ENCODE results near the gene ZBTB12.

Gene ZBTB12

DNA sequence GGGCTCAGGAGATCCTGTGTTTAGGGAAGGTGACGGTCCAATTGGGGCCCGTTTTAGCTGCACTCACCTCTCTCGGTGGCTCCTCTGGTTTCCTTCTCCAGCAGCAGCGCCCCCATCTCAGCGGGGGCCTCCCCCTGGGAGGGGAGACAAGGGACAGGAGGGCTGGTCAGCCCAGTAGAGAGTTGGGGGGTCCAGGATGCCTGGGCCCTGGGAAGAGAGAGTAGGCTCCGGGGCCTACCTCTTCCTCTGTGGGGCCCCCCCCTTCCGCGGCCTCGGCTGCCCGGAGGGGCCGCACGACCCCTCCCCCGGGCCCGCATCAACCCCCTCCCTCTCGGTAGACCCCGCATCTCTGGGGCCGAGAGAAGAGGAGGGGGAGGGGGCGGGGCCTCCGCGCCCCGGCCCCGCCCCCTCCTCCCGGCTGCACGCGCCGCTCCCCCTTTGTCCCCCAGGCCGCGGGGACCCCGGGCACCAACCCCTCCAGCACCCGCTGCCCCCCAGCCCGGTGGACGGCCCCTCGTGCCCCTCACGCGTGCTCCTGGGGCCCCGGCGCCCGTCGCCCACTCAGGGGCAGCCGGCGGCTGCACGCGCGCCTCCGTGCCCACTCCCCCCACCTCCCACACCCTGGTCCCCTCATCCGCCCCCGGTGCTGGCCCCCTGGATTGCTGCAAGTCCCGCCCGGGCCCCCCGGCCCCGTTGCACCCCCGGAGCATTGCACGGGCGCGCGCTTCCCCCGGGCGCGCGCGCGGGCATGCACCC lies 4.9 kb downstream of the ZBTB12 start:
- ATAC-seq: no peak
- peak; percentile 32 for DNase-seq

GRCh38 chr6:31896493-31896855 lies 5.4 kb downstream of the ZBTB12 start:
- DNase-seq (no peak), ATAC-seq (no peak)

GRCh38 chr6:31892821-31893220 lies 9.1 kb downstream of the ZBTB12 start:
- DNase-seq (no peak), ATAC-seq (no peak)

DNA sequence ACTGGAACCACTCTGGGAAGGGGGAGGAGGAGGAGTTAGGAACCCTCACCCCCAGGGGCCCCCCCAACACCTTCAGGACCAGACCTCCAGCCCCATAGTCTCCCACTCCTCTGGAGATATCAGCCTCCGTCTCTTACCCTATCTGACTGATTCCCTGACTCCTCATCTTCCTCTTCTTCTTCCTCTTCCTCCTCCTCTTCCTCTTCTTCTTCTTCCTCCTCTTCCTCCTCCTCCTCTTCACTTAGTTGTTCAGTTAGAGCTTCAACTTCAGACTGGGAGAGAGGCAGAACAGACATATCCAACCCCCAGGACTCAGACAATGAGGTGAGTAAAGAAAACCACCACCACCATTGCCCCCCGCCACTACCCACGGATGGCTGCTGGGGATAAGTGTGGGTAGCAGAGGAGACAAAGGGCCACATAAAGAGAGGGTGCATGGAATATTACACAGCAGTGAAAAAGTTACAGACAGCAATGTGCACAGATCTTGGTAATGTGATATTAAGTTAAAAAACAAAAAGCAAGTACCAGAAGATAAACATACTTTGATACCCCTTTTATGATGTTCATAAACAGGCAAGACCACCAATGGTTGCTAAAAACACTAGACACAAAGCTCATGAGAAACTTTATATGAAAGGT lies 12.4 kb downstream of the ZBTB12 start:
- ATAC-seq (no peak), DNase-seq (no peak)

DNA sequence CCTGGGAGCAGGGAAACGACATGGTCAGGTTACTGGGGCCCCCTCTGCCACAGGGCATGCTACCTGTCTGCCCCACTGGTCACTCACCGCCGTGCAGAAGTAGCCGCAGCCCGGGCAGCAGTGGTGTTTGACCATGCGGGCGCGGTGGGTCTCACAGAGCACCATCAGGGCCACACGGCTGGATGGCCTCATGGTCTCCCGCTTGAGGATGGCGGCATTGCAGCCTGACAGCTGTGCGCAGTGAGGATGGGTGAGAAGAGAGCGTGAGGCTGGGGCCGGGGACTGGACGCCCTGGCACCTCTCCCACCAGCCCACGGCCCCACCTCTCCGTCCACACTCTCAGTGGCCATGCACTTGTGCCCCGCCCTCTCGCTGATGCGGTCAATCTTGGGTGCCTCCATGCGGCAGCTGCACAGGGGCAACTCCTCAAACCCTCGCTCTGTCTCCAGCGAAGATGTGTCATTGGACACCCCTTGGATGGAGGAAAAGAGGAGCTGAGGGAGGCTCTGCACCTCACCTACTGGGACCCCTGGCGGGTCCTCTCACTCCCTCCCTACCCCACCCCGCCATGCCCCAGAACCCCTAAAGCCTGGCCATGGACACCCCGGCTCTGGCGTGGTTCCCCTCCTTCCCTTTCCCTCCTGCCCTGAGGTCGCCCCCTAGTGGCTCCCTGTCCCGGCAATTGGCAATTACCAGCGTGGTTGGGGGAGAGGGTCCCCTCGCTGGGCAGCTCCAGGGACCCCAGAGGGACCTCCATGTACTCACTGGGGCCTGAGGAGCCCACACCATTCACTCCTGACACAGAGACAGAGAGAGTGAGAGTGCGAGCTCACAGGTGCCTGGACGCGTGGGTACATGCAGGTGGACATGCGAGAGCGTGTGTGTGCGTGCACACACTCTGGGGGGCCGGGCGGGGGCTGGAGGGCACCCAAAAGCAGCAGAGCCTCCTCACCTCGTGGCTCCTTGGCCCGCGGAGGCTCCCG lies 13.3 kb downstream of the ZBTB12 start:
- peak; percentile 78 for DNase-seq
- no peak for ATAC-seq

DNA sequence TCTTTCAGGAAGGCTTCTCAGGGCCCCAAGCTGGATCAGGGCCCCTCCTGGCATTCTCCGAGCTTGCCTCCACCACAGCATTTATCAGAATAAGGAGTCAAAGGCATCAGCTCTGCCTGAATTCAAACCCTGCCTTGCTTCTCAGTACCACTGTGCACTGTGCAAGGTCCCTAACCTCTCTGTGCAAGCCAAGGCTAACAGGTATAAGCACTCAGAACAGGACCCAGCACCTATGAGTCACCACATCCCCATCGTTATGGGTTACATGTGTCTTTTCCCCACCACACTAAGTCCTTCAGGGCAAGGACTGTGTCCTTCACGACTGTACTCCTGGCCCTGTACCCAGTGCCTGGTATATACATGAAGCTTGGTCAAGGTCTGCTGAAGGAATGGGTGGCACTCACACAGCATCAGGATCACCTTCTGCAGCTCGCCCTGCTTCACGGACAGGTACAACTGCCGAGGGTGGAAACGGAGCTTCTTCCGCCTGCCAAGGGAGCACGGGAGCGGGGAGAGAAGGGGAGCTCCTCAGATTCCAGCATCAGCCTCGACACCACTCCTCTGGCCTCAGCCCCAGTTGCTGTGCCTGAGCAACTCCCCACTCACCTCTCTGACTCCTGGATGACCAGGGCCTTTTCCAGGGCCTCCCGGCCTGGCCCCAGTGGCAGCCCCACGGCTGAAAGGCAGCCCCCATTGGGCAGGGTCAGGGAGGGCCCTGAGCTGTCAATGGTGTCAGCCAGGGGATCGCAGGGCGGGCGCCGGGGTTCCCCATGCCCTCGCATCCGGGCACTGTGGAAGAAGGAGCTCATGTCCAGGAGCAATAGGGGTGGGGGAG lies 14.5 kb downstream of the ZBTB12 start:
- DNase-seq: no peak
- ATAC-seq: no peak

GRCh38 chr6:31886541-31886991 lies 15.3 kb downstream of the ZBTB12 start:
- DNase-seq (no peak), ATAC-seq (no peak)

DNA sequence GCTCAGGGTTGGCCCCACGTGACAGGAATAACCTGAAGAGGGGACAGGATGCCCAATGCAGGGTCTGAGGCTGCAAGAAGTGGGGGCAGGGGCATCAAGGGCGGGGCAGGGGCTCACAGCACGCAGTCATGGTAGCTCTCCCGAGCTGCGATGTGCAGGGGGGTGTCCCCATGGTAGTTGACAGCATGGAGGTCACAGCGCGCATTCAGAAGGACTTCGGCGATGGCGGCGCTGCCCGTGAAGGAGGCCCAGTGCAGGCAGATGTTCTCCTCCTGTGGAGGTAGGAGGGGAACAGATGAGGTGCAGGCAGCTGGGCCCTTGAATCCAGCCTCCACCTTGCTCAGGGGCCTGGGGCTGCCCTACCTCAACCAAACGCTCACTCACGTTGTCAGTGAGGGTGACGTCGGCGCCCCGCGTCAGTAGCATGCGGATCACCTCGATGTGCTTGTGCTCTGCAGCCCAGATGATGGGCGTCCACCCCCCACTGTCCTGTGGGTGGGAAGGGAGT lies 17.3 kb downstream of the ZBTB12 start:
- no peak for DNase-seq
- no peak for ATAC-seq

DNA sequence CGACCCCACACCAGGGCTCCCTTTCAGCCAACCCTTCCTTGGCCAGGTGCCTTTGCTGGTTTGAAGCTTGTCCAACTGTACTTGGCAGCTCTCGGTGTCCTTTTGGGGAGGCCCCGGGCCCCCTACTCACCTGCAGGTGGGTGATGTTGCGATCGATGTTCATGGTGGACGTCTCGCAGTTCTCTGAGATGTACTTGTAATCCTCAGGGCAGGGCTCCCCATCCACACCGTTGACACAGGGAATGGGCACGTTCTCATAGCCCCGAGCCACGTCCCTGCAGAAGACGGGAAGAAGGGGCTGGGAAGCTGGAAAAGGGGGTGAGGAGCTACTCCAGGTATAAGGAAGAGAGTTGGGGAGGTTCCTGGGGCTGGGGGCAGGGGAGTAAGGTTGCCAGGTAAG lies 18.2 kb downstream of the ZBTB12 start:
- ATAC-seq: no peak
- no peak for DNase-seq

- no peak for ATAC-seq
- DNase-seq: no peak
These were observed 19.5 kb downstream of the ZBTB12 start for GRCh38 chr6:31882344-31882743.

GRCh38 chr6:31881136-31881859 lies 20.6 kb downstream of the ZBTB12 start:
- no peak for DNase-seq
- no peak for ATAC-seq

GRCh38 chr6:31880616-31881015 lies 21.3 kb downstream of the ZBTB12 start:
- no peak for DNase-seq
- no peak for ATAC-seq

DNA sequence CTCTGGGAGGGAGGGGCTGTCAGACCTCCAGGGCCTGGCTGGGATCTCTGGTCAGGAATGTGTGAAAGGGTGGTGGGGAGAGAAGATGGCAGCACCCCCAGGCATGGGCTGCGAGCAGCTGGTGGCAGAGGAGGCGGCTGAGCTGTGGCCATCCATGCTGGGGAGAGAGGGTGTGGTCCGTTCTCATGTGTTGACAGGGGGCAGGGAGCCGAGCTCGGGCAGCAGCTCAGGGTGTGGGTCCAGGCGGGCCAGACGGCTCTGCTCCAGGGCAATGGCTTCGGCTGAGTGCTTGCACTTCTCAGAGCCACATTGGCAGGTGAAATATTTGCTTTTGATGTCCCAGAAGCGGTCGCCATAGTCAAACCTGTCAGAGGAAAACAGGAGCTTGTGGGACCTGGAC lies 22.0 kb downstream of the ZBTB12 start:
- no peak for ATAC-seq
- no peak for DNase-seq

DNA sequence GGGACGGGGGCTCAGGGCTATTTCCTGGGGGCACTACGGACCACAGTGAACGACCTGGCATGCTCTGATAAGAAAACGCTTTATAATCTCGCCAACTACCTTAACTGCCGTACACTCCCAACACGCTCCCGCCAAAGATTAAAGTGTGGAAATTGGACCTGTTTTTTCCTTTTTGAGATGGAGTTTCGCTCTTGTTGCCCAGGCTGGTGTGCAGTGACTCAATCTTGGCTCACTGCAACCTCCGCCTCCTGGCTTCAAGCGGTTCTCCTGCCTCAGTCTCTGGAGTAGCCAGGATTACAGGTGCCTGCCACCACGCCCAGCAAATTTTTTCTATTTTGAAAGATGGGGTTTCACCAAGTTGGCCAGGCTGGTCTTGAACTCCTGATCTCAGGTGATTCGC lies 22.7 kb downstream of the ZBTB12 start:
- no peak for DNase-seq
- ATAC-seq: no peak

DNA sequence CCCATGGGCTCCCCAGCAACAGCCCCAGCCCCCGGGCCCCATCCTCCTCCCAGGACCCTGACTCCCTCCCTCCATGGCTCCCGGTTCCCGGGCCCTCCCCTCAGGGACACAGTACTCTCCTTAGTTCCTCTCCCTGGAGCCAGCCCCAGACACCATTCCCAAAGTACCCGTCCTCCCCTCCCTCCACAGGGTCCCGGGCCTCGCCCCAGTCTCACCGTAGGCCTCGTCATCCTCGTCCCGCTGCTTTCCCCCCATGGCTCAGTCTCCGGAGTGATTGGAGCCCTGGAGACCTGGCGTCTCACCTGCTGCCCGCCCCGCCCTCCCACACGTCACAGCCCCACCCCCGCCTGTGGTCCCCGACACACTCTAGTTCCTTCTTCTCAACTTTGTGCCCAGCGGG lies 23.2 kb downstream of the ZBTB12 start, which contains the start of gene SLC44A4:
SLC44A4 (minus strand) TSS at position 272 of the 400 bp plus-strand sequence; CDS start at position 255, 17 bp downstream.
- ATAC-seq: no peak
- no peak for DNase-seq

GRCh38 chr6:31878222-31878621 lies 23.7 kb downstream of the ZBTB12 start:
- ATAC-seq (no peak), DNase-seq (no peak)

DNA sequence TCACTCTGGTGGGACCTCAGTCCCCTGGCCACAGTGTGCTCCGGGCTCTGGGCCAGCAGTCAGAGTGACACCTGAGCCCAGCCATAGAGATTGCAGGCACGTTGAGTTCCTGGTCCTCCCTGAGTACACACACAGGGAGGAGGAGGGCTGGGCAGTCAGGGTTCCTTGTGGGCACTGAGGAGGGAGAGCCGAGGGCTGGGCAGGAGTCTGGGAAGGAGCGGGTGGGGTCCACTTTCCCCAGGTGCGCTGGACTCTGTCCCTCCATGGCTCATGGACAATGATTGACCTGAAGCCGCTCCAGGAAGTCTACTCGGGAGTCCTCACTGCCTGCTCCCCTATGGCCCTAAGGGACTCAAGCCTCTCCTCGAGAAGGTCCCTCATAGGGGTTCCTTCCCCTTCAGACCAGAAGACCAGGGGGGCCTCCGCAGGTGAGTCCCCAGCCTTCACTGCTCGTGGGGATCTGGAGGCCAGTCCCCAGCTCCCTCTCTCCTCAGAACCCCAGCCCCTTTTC lies 24.2 kb downstream of the ZBTB12 start:
- DNase-seq (no peak), ATAC-seq (no peak)

DNA sequence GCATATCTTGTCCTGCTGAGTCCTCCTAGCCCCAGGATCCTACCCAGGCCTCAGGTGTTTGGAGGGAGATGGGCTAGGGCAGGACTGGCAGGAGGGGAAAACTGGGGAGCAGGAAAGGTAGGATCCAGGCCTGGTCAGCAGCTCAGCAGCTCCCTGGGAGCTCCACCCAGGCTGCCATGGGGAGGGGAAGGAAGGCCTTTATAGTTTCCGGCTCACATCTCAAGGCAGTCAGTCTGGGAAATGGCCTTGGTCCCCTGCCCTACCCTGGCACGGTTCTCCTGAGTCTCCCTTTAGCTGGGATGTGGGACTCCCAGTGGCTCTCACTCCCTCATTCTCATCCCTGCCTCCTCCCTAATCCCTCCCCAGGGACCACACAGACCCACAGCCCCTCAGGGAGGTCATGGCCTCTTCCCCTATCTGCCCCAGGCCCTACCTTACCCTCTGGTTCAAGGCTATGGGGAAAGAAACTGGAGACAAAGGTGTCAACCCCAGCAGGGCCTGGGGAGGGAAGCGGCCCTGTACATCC lies 24.7 kb downstream of the ZBTB12 start:
- DNase-seq (no peak), ATAC-seq (no peak)

GRCh38 chr6:31876357-31876756 lies 25.5 kb downstream of the ZBTB12 start:
- DNase-seq: no peak
- ATAC-seq: no peak

DNA sequence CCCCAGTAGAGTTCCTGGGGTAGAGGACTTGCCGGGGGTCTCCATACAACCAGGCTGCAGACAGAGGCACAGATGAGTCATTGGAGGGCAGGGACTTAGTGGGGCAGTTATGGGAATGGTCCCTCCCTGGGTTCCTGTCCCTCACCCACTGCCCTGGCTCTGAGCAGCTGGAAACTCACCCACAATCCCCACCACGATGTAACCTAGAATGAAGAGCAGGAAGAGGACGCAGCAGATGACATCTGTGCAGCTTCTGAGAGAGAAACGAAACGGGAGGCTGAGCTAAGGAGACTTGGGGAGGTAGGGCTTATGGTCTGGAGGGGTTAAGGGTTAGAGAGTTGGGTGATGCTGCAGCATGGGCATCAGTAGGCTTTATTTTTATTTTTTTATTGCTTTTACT lies 26.0 kb downstream of the ZBTB12 start:
- ATAC-seq: no peak
- DNase-seq: no peak

All from stimulated activated naive CD8-positive, alpha-beta T cell treated with anti-CD3 and anti-CD28 coated beads, Interleukin-15, Interleukin-2, amounts not matched to agents 100 U/mL and 50 U/mL, for 24 hours (primary cell).